DOHH2 (cell line): ENCODE measurements around the gene NOL4L.

Source experiments
- H3F3A ChIP-seq: fragments of 200-600 bp; sonication (generic), shearing (Covaris generic); 2 replicates; pipeline ENCODE4 v1.6.0; 2016; ENCODE audit warnings: antibody characterized with exemption, mild to moderate bottlenecking; ENCODE audit not compliant: control insufficient read depth, insufficient read depth
- H3K27ac ChIP-seq: fragments of 200-600 bp; sonication (generic); 2 replicates; pipeline ENCODE4 v1.5.1; 2014; ENCODE audit warnings: low read depth, mild to moderate bottlenecking, low read length, moderate library complexity
- H3K27me3 ChIP-seq: fragments of 200-600 bp; sonication (generic); 2 replicates; pipeline ENCODE4 v1.6.1; 2014; ENCODE audit warnings: mild to moderate bottlenecking, low read length, mixed read lengths; ENCODE audit not compliant: control insufficient read depth
- H3K36me3 ChIP-seq: fragments of 200-600 bp; sonication (generic); 2 replicates; pipeline ENCODE4 v1.6.1; 2014; ENCODE audit warnings: mild to moderate bottlenecking, low read length, moderate library complexity, mixed read lengths; ENCODE audit not compliant: control insufficient read depth
- H3K4me1 ChIP-seq: fragments of 200-600 bp; sonication (generic); 2 replicates; pipeline ENCODE4 v1.6.1; 2014; ENCODE audit warnings: mild to moderate bottlenecking, low read length, mixed read lengths; ENCODE audit not compliant: control insufficient read depth
- H3K4me2 ChIP-seq: fragments of 200-600 bp; sonication (generic); 2 replicates; pipeline ENCODE4 v1.6.0; 2014; ENCODE audit warnings: mild to moderate bottlenecking, low read length, moderate library complexity
- H3K4me3 ChIP-seq: fragments of 200-600 bp; sonication (generic); 2 replicates; pipeline ENCODE4 v1.5.1; 2014; ENCODE audit warnings: mild to moderate bottlenecking, low read length, mixed read lengths
- H3K79me2 ChIP-seq: fragments of 200-600 bp; sonication (generic); 2 replicates; pipeline ENCODE4 v1.6.1; 2014; ENCODE audit warnings: mild to moderate bottlenecking, low read length, mixed read lengths; ENCODE audit not compliant: control insufficient read depth
- H3K9me2 ChIP-seq: fragments of 200-600 bp; sonication (generic); replicated peaks from 2 replicates; pipeline ENCODE4 v1.6.1; 2014; ENCODE audit warnings: mild to moderate bottlenecking, low read length, mixed read lengths; ENCODE audit not compliant: control insufficient read depth
- H3K9me3 ChIP-seq: fragments of 200-600 bp; sonication (generic); 2 replicates; pipeline ENCODE4 v1.6.1; 2014; ENCODE audit warnings: antibody characterized with exemption, low read length, mixed read lengths; ENCODE audit not compliant: control insufficient read depth, insufficient read depth
- H4K20me1 ChIP-seq: fragments of 200-600 bp; sonication (generic); 2 replicates; pipeline ENCODE4 v1.6.0; 2014; ENCODE audit warnings: low read depth, mild to moderate bottlenecking, antibody characterized with exemption, low read length, moderate library complexity; ENCODE audit not compliant: control insufficient read depth, insufficient read depth
- EZH2phosphoT487 ChIP-seq: fragments of 200-600 bp; sonication (generic); IDR thresholded peaks from 2 replicates; pipeline ENCODE4 v1.6.1; 2017; ENCODE audit warnings: borderline replicate concordance, mild to moderate bottlenecking, antibody characterized with exemption, low read length, moderate library complexity, mixed read lengths
- TF ChIP-seq, protein P1 (sequence below): fragments of 200-600 bp; sonication (generic); IDR thresholded peaks from one replicate; pipeline ENCODE4 v1.5.1; 2014; ENCODE audit warnings: antibody characterized with exemption, mild to moderate bottlenecking, low read depth, low read length; ENCODE audit not compliant: poor library complexity, severe bottlenecking

NOL4L gene

DNA sequence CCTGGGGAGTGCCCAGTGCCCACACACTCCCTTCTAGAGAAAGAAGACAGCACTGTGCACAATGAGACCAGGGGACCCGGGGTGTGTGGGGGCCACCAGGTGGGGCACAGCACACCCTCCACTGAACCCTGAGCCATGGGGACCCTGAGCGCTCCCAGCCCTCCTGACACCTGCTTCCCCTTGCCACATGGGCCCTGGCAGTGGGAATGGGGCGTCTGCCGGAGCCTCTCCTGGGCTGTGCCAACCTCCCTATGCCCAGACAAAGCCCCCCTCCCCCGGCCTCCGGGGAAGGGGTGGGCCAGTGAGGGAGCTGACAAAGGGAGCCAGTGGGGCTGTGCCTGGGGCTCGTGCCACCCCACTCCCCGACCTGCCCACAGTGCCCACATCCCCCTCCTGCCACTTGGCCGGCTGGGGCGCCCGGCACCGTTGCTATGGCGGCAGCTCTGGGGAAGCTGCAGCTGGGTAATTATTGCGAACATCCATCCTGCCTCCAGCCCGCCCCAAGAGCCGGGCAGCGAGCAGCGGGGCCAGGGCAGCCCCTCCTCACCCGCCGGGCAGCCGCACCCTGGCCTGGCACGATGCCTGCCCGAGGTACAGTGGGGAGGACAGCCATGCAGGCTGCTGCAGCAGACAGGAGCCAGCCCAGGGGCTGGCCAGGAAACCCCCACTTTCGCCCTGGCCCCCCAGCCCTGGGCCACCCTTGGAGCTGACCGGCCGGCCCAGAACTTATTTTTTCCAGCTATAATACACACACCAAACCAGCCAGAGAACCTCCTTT, 41.9 kb upstream of the NOL4L start:
- Histone ChIP-seq H3K36me3 (no peaks in the 10 kb centered on the region), H3K4me2 (peak overlapping the region; percentile 60), H3K27me3 (peaks cover 10% of the 10 kb centered on the region), H3K4me3 (peak overlapping the region; percentile 20), H3K79me2 (no peaks in the 10 kb centered on the region), H4K20me1 (no peaks in the 10 kb centered on the region), H3K27ac (no peak overlapping the region), H3F3A (no peaks in the 10 kb centered on the region), H3K9me2 (no peaks in the 10 kb centered on the region), H3K4me1 (peaks cover 16% of the 10 kb centered on the region), H3K9me3 (no peaks in the 10 kb centered on the region)
- no peak for TF ChIP-seq EZH2phosphoT487
- TF ChIP-seq, protein P1, sequence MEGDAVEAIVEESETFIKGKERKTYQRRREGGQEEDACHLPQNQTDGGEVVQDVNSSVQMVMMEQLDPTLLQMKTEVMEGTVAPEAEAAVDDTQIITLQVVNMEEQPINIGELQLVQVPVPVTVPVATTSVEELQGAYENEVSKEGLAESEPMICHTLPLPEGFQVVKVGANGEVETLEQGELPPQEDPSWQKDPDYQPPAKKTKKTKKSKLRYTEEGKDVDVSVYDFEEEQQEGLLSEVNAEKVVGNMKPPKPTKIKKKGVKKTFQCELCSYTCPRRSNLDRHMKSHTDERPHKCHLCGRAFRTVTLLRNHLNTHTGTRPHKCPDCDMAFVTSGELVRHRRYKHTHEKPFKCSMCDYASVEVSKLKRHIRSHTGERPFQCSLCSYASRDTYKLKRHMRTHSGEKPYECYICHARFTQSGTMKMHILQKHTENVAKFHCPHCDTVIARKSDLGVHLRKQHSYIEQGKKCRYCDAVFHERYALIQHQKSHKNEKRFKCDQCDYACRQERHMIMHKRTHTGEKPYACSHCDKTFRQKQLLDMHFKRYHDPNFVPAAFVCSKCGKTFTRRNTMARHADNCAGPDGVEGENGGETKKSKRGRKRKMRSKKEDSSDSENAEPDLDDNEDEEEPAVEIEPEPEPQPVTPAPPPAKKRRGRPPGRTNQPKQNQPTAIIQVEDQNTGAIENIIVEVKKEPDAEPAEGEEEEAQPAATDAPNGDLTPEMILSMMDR: no peak

DNA sequence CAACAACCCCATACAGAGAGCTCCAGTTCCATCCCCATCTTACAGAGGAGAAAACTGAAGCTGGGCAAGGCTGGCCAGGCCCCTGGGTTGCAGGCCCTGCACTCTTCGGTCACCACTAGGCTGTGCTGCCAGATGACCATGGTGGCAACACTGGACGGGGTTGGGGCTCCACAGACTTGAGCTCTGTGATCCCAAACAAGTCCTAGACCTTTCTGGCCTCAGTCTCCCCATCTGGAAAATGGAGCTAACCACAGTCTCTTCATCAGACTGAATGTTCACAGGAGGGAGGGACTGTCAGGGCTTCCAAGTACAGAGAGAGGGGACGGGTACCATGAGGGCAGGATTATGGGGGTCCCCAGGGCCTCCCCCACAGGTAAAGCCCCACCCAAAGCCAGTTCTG, 41.3 kb upstream of the NOL4L start:
- H3K79me2 ChIP-seq: no peaks in the 10 kb centered on the region
- H3K4me2 ChIP-seq: no peak overlapping the region
- no peaks in the 10 kb centered on the region for H3K36me3 ChIP-seq
- no peak overlapping the region for H3K4me3 ChIP-seq
- no peaks in the 10 kb centered on the region for H3F3A ChIP-seq
- H3K27ac ChIP-seq: no peak overlapping the region
- H4K20me1 ChIP-seq: no peaks in the 10 kb centered on the region
- H3K27me3 ChIP-seq: peaks cover 10% of the 10 kb centered on the region
- TF ChIP-seq EZH2phosphoT487: no peak
- TF ChIP-seq, protein P1: no peak
- no peaks in the 10 kb centered on the region for H3K9me2 ChIP-seq
- H3K9me3 ChIP-seq: no peaks in the 10 kb centered on the region
- peaks cover 16% of the 10 kb centered on the region for H3K4me1 ChIP-seq

DNA sequence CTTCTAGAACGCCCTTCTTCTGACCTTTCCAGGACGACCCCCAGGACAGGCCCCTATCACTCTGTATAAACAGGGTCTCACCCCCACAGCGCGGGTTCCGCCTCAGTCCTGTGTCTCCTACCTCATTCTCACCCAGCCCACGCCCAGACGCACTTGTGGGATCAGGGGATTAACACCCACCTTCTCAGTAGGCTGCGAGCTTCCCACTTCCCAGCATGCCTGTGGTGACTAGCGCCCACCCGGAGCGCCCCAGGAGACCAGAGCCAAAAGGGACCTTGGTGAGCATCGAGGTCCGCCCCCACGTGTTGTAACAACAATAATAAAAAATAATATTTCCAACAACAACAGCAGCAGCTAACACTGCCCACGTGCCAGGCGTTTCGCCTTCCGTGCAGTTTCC, 40.9 kb upstream of the NOL4L start:
- Histone ChIP-seq H3K4me2 (no peak overlapping the region), H3F3A (no peaks in the 10 kb centered on the region), H3K36me3 (no peaks in the 10 kb centered on the region), H3K27me3 (peaks cover 10% of the 10 kb centered on the region), H4K20me1 (no peaks in the 10 kb centered on the region), H3K9me2 (no peaks in the 10 kb centered on the region), H3K27ac (no peak overlapping the region), H3K4me1 (peaks cover 16% of the 10 kb centered on the region), H3K9me3 (no peaks in the 10 kb centered on the region), H3K79me2 (no peaks in the 10 kb centered on the region), H3K4me3 (no peak overlapping the region)
- TF ChIP-seq EZH2phosphoT487: no peak
- TF ChIP-seq, protein P1: no peak
